PC-3 (cell line): ENCODE results near the gene ZBTB11. TPM values are rescaled to one million over a fixed set of nuclear protein-coding genes. Genes with fewer than 3 reads are reported as not detected.

Experiments
- ATAC-seq: fragments of 200-7000 bp; cut with Tn5 transposase; 2 replicates; pipeline ENCODE4 v1.9.1; 2020; ENCODE audit warnings: mild to moderate bottlenecking, moderate library complexity
- BruUV-seq: library from RNA; stranded (reverse); fragments of 400-500 nt; replicated peaks from 2 replicates; lab custom pipeline; 2021; lab: Mats Ljungman, UMichigan
- CTCF ChIA-PET: fragments of 300-600 bp; sonication (Branson Sonifier 250); formaldehyde crosslinking; loops from one replicate; lab custom pipeline; 2022; ENCODE audit warnings: antibody characterized with exemption; lab: Charles Lee
- POLR2A ChIA-PET: fragments of 300-600 bp; sonication (Branson Sonifier 250); formaldehyde crosslinking; loops from one replicate; lab custom pipeline; 2022; ENCODE audit warnings: antibody characterized with exemption; ENCODE audit not compliant: unreplicated experiment; lab: Charles Lee
- DNase-seq: peaks from one replicate; pipeline ENCODE4 v3.0.0-alpha.2; 2015
- H2AFZ ChIP-seq: fragments of 300-600 bp; sonication (generic); 2 replicates; pipeline ENCODE4 v1.6.0; 2016; ENCODE audit warnings: antibody characterized with exemption, low read length
- H3F3A ChIP-seq: fragments of 300-600 bp; sonication (generic); one replicate; pipeline ENCODE4 v1.6.0; 2017; ENCODE audit warnings: antibody characterized with exemption, low read length, control low read depth, mild to moderate bottlenecking; ENCODE audit not compliant: unreplicated experiment
- H3K27ac ChIP-seq: fragments of 300-600 bp; sonication (generic); 2 replicates; pipeline ENCODE4 v1.5.1; 2016; ENCODE audit warnings: mild to moderate bottlenecking, low read length
- H3K27me3 ChIP-seq: fragments of 300-600 bp; sonication (generic); 2 replicates; pipeline ENCODE4 v1.6.1; 2016; ENCODE audit warnings: low read length, mixed read lengths
- H3K36me3 ChIP-seq: fragments of 300-600 bp; sonication (generic); 2 replicates; pipeline ENCODE4 v1.6.1; 2016; ENCODE audit warnings: low read depth, mixed run types, low read length, mixed read lengths
- H3K4me1 ChIP-seq: fragments of 300-600 bp; sonication (generic); 2 replicates; pipeline ENCODE4 v1.5.1; 2016; ENCODE audit warnings: low read length; ENCODE audit not compliant: insufficient read depth
- H3K4me2 ChIP-seq: fragments of 300-600 bp; sonication (generic); 2 replicates; pipeline ENCODE4 v1.6.0; 2016; ENCODE audit warnings: low read length
- H3K4me3 ChIP-seq: fragments of 300-600 bp; sonication (generic); 2 replicates; pipeline ENCODE4 v1.5.1; 2016; ENCODE audit warnings: mild to moderate bottlenecking, low read length, mixed read lengths
- H3K79me2 ChIP-seq: fragments of 300-600 bp; sonication (generic); 2 replicates; pipeline ENCODE4 v1.6.1; 2017; ENCODE audit warnings: low read length, mixed read lengths
- H3K9ac ChIP-seq: fragments of 300-600 bp; sonication (generic); 2 replicates; pipeline ENCODE4 v1.6.0; 2016; ENCODE audit warnings: mild to moderate bottlenecking, low read length
- H3K9me2 ChIP-seq: fragments of 300-600 bp; sonication (generic); replicated peaks from 2 replicates; pipeline ENCODE4 v1.6.1; 2016; ENCODE audit warnings: mixed run types, low read length, mixed read lengths
- H3K9me3 ChIP-seq: fragments of 300-600 bp; sonication (generic); 2 replicates; pipeline ENCODE4 v1.6.1; 2016; ENCODE audit warnings: low read length, mixed read lengths
- H4K20me1 ChIP-seq: fragments of 300-600 bp; sonication (generic); 2 replicates; pipeline ENCODE4 v1.6.1; 2016; ENCODE audit warnings: low read length, mixed read lengths
- CTCF ChIP-seq: fragments of 300-600 bp; sonication (generic); conservative IDR thresholded peaks from 2 replicates; pipeline ENCODE4 v1.5.1; 2017; ENCODE audit warnings: antibody characterized with exemption, low read depth, mild to moderate bottlenecking, low read length
- EZH2 ChIP-seq: fragments of 300-600 bp; sonication (generic); IDR thresholded peaks from one replicate; pipeline ENCODE4 v1.6.1; 2017; ENCODE audit warnings: antibody characterized with exemption, mild to moderate bottlenecking, low read length; ENCODE audit not compliant: unreplicated experiment
- EZH2phosphoT487 ChIP-seq: fragments of 300-600 bp; sonication (generic); IDR thresholded peaks from 2 replicates; pipeline ENCODE4 v1.6.1; 2018; ENCODE audit warnings: mild to moderate bottlenecking, antibody characterized with exemption, low read length, borderline replicate concordance
- intact Hi-C: fragments of 100-400 bp; cut with micrococcal nuclease; formaldehyde crosslinking; loops from 2 replicates; pipeline ENCODE4 v1.9.0; 2023
- total RNA-seq: library from RNA; depleted of rRNA; stranded (reverse); fragments of >200 nt; gene quantifications from 2 replicates; pipeline ENCODE4 v1.2.3, GENCODE V29; 2014

The ZBTB11 gene
- total RNA-seq, 1 experiment from 2014 or later = 27.6 TPM

- ChIA-PET CTCF (no interaction called here), POLR2A (no interaction called here)
- Histone ChIP-seq H3K4me2 (no peak overlapping the region), H3K27me3 (no peaks in the 10 kb centered on the region), H3K4me1 (no peaks in the 10 kb centered on the region), H3K79me2 (no peaks in the 10 kb centered on the region), H3K27ac (no peak overlapping the region), H2AFZ (no peak overlapping the region), H3F3A (no peaks in the 10 kb centered on the region), H3K9ac (no peak overlapping the region), H3K9me2 (no peaks in the 10 kb centered on the region), H3K4me3 (no peak overlapping the region), H3K36me3 (peaks cover 60% of the 10 kb centered on the region), H3K9me3 (no peaks in the 10 kb centered on the region), H4K20me1 (no peaks in the 10 kb centered on the region)
- TF ChIP-seq EZH2 = no peak
- TF ChIP-seq EZH2phosphoT487 = no peak
- TF ChIP-seq CTCF = no peak
- BruUV-seq = no TSS peak
- intact Hi-C loops = no loop called here
- DNase-seq = no peak
- ATAC-seq = no peak
Observed at GRCh38 chr3:101660714-101661113, 16.2 kb downstream of the ZBTB11 start.

- intact Hi-C loops = no loop called here
- Histone ChIP-seq H2AFZ (no peak overlapping the region), H3K27me3 (no peaks in the 10 kb centered on the region), H3K4me1 (no peaks in the 10 kb centered on the region), H3K4me3 (no peak overlapping the region), H3K36me3 (peaks cover 63% of the 10 kb centered on the region), H3K4me2 (no peak overlapping the region), H3K9me2 (no peaks in the 10 kb centered on the region), H3K27ac (no peak overlapping the region), H4K20me1 (no peaks in the 10 kb centered on the region), H3K9me3 (no peaks in the 10 kb centered on the region), H3K79me2 (no peaks in the 10 kb centered on the region), H3K9ac (no peak overlapping the region), H3F3A (no peaks in the 10 kb centered on the region)
- TF ChIP-seq EZH2phosphoT487 (no peak), EZH2 (no peak), CTCF (no peak)
- ChIA-PET POLR2A (no interaction called here), CTCF (no interaction called here)
- no TSS peak for BruUV-seq
- ATAC-seq (no peak), DNase-seq (no peak)
Observed at GRCh38 chr3:101656651-101657050, 20.3 kb downstream of the ZBTB11 start.

DNA sequence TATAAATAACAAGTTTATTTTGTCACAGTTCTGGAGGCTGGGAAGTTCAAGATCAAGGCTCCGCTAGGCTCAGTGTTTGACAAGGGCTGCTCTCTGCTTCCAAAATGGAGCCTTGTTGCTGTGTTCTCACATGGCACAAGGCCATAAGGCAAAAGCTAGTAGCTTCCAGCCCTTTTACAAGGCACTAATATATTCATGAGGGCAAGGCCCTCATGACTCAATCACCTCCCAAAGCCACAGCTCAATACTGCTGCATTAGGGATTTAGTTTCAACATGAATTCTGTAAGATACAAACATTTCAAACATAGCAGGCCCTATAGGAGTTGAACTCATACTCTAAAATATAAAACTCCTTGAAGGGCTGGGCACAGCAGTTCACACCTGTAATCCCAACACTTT is 30.2 kb downstream of the ZBTB11 start:
- H3K9me2 ChIP-seq = no peaks in the 10 kb centered on the region
- no peak overlapping the region for H3K4me3 ChIP-seq
- ChIA-PET CTCF (no interaction called here), POLR2A (interaction anchor here (0.7 kb wide), 1 partner anchor 1570 kb away, joined by 5 read pairs; no protein-coding TSS in a partner anchor)
- H3K27ac ChIP-seq = no peak overlapping the region
- H3K79me2 ChIP-seq = no peaks in the 10 kb centered on the region
- H3K9ac ChIP-seq = no peak overlapping the region
- no peak overlapping the region for H3K4me2 ChIP-seq
- H3F3A ChIP-seq = no peaks in the 10 kb centered on the region
- H2AFZ ChIP-seq = no peak overlapping the region
- peak; percentile 70 for DNase-seq
- H3K36me3 ChIP-seq = peaks cover 18% of the 10 kb centered on the region
- BruUV-seq = no TSS peak
- no peaks in the 10 kb centered on the region for H4K20me1 ChIP-seq
- H3K9me3 ChIP-seq = no peaks in the 10 kb centered on the region
- H3K27me3 ChIP-seq = no peaks in the 10 kb centered on the region
- TF ChIP-seq EZH2phosphoT487 (no peak), EZH2 (no peak), CTCF (no peak)
- intact Hi-C loops = no loop called here
- peak; percentile 71 for ATAC-seq
- peaks cover 26% of the 10 kb centered on the region for H3K4me1 ChIP-seq
